HepG2 (cell line): ENCODE data around the gene ATG9A. TPM values are rescaled to one million over a fixed set of nuclear protein-coding genes. Genes with fewer than 3 reads are reported as not detected.

Source experiments
- ATF1 ChIP-seq: IDR thresholded peaks from 2 replicates; pipeline ENCODE4 v1.6.1; 2016; ENCODE audit warnings: mild to moderate bottlenecking, control low read depth
- DDIT3 ChIP-seq: sonication (generic); formaldehyde crosslinking; IDR thresholded peaks from 2 replicates; pipeline ENCODE4 v1.4.0; 2020; ENCODE audit warnings: mild to moderate bottlenecking, missing genetic modification reagents
- PATZ1 ChIP-seq: sonication (generic); formaldehyde crosslinking; IDR thresholded peaks from 2 replicates; pipeline ENCODE4 v1.4.0; 2020; ENCODE audit warnings: missing genetic modification reagents
- RBFOX2 ChIP-seq: fragments of 200-400 bp; formaldehyde crosslinking; IDR thresholded peaks from 2 replicates; pipeline ENCODE4 v1.6.1; 2017; ENCODE audit warnings: low read depth, mild to moderate bottlenecking, low read length
- SMARCE1 ChIP-seq: fragments of 450-650 bp; IDR thresholded peaks from 2 replicates; pipeline ENCODE4 v1.6.1; 2017; ENCODE audit warnings: borderline replicate concordance
- SNAI1 ChIP-seq: sonication (generic); formaldehyde crosslinking; IDR thresholded peaks from 2 replicates; pipeline ENCODE4 v1.5.0; 2020; ENCODE audit warnings: mild to moderate bottlenecking, missing genetic modification reagents, borderline replicate concordance
- THRA ChIP-seq: sonication (generic); formaldehyde crosslinking; IDR thresholded peaks from 2 replicates; pipeline ENCODE4 v1.4.0; 2020; ENCODE audit warnings: missing genetic modification reagents, borderline replicate concordance
- WIZ ChIP-seq: sonication (generic); formaldehyde crosslinking; IDR thresholded peaks from 2 replicates; pipeline ENCODE4 v1.5.1; 2020; ENCODE audit warnings: mild to moderate bottlenecking, missing genetic modification reagents
- XRCC5 ChIP-seq: fragments of 200-400 bp; formaldehyde crosslinking; optimal IDR thresholded peaks from 2 replicates; pipeline ENCODE3; 2017; ENCODE audit warnings: mild to moderate bottlenecking, low read length
- YY1 ChIP-seq: IDR thresholded peaks from 2 replicates; pipeline ENCODE4 v1.6.1; 2011; ENCODE audit warnings: low read length, low read depth, moderate library complexity, mild to moderate bottlenecking; ENCODE audit not compliant: insufficient read depth, insufficient replicate concordance
- ZBTB40 ChIP-seq, 2 experiments: fragments of 450-650 bp in 1 of 2; sonication (generic) in 1 of 2; formaldehyde crosslinking in 1 of 2; IDR thresholded peaks; 2 replicates each; pipeline versions ENCODE4 v1.6.1 to v1.8.0; 2016 to 2022; ENCODE audit warnings: antibody characterized with exemption in 1 of 2, mild to moderate bottlenecking in 1 of 2, missing genetic modification reagents in 1 of 2
- ZFYVE20 ChIP-seq: sonication (generic); formaldehyde crosslinking; IDR thresholded peaks from 2 replicates; pipeline ENCODE4 v1.8.0; 2023; ENCODE audit warnings: low read depth, mild to moderate bottlenecking, moderate library complexity, missing genetic modification reagents, borderline replicate concordance
- ZIK1 ChIP-seq: sonication (generic); formaldehyde crosslinking; IDR thresholded peaks from 2 replicates; pipeline ENCODE4 v1.5.0; 2020; ENCODE audit warnings: mild to moderate bottlenecking, low read depth, missing genetic modification reagents, borderline replicate concordance
- ZNF432 ChIP-seq: sonication (generic); formaldehyde crosslinking; IDR thresholded peaks from 2 replicates; pipeline ENCODE4 v1.5.0; 2020; ENCODE audit warnings: missing genetic modification reagents, mild to moderate bottlenecking, borderline replicate concordance
- ZNF740 ChIP-seq: sonication (generic); formaldehyde crosslinking; IDR thresholded peaks from 2 replicates; pipeline ENCODE4 v1.4.0; 2020; ENCODE audit warnings: missing genetic modification reagents
- polyA plus RNA-seq, 8 experiments: library from polyadenylated mRNA; depleted of rRNA in 3 of 8; stranded (reverse) in 7 of 8; unstranded in 1 of 8; fragments of >200 nt; fragmentation: Illumina TruSeq in 4 of 8; extraction: Trizol in 4 of 8; gene quantifications; 2 replicates each; pipeline versions ENCODE4 v1.2.1 to v1.2.3, GENCODE V29; 2011 to 2016; ENCODE audit warnings: low read depth in 4 of 8, missing spikeins in 1 of 8, mixed read lengths in 1 of 8; ENCODE audit not compliant: insufficient read depth in 1 of 8
- total RNA-seq, 5 experiments: library from RNA; depleted of rRNA; stranded (reverse); fragments of >200 nt; fragmentation: Illumina TruSeq; extraction: Trizol; gene quantifications; 2 replicates each; pipeline ENCODE4 v1.2.3, GENCODE V29; 2016; ENCODE audit warnings: low read depth in 1 of 5

ATG9A gene
- total and polyA plus RNA-seq, 2 of the 13 experiments (the other 11 are each of a cell fraction or from before 2014, with no cell fraction given): 35.0 to 131 TPM

- TF ChIP-seq ZBTB40 (IDR thresholded peaks at IDR 0.05) (no peak), ZBTB40 (CRISPR knock-in tag; IDR thresholded peaks at IDR 0.05) (0 out of 2 replicates have a peak, but pooled peaks have one; percentile 72), ZIK1 (peak; percentile 61), DDIT3 (CRISPR knock-in tag) (no peak), XRCC5 (peak; percentile 82), SMARCE1 (no peak), RBFOX2 (peak; percentile 93), WIZ (CRISPR knock-in tag) (peak; percentile 2; the same call in 1 of the 2 replicates), THRA (CRISPR knock-in tag) (no peak), ZNF432 (CRISPR knock-in tag) (no peak), YY1 (peak; percentile 13), ZNF740 (no peak), SNAI1 (CRISPR knock-in tag) (no peak), ZFYVE20 (no peak), ATF1 (CRISPR knock-in tag) (peak; percentile 87), PATZ1 (CRISPR knock-in tag) (peak; percentile 15; the same call in 1 of the 2 replicates)
Measured at GRCh38 chr2:219229305-219230058, at the start of gene ATG9A, which contains the start of gene ANKZF1 (continued).
